WTC11 (cell line): ENCODE measurements around the gene RAB24. TPM values are rescaled to one million over a fixed set of nuclear protein-coding genes. Genes with fewer than 3 reads are reported as not detected.

Source experiments
- ATAC-seq: fragments of 200-7000 bp; cut with Tn5 transposase; 2 replicates; pipeline ENCODE4 v1.10.0; 2021; ENCODE audit warnings: mild to moderate bottlenecking, moderate library complexity
- CTCF ChIA-PET: fragments of 300-600 bp; sonication (Branson Sonifier 250); formaldehyde crosslinking; loops from one replicate; lab custom pipeline; 2021; ENCODE audit warnings: antibody characterized with exemption; lab: Charles Lee
- POLR2A ChIA-PET: fragments of 350-600 bp; sonication (Branson Sonifier 250); formaldehyde crosslinking; loops from one replicate; lab custom pipeline; 2021; ENCODE audit warnings: antibody characterized with exemption; lab: Charles Lee
- DNase-seq: peaks from one replicate; pipeline ENCODE4 v3.0.0; 2021; ENCODE audit warnings: low spot score
- H3K27ac Mint-ChIP-seq: 2 replicates; pipeline ENCODE4 v1.8.0; 2021; ENCODE audit warnings: mixed read lengths
- H3K27me3 Mint-ChIP-seq: 2 replicates; pipeline ENCODE4 v1.8.0; 2021; ENCODE audit warnings: low read depth, mild to moderate bottlenecking, moderate library complexity, mixed read lengths
- H3K36me3 Mint-ChIP-seq: 2 replicates; pipeline ENCODE4 v1.8.0; 2021; ENCODE audit warnings: mixed read lengths
- H3K4me1 Mint-ChIP-seq: 2 replicates; pipeline ENCODE4 v1.8.0; 2022; ENCODE audit warnings: mixed read lengths
- H3K4me3 Mint-ChIP-seq: 2 replicates; pipeline ENCODE4 v1.8.0; 2021; ENCODE audit warnings: mild to moderate bottlenecking, moderate library complexity, mixed read lengths
- H3K9me3 Mint-ChIP-seq: 2 replicates; pipeline ENCODE4 v1.8.0; 2021; ENCODE audit warnings: mixed read lengths
- ATF1 ChIP-seq: sonication (generic); formaldehyde crosslinking; IDR thresholded peaks from 2 replicates; pipeline ENCODE4 v1.8.1; 2023; ENCODE audit warnings: mild to moderate bottlenecking, moderate library complexity, missing genetic modification reagents
- CDX4 ChIP-seq: fragments of 250-450 bp; sonication (Bioruptor Pico); IDR thresholded peaks from 2 replicates; pipeline ENCODE4 v1.9.0; 2021; ENCODE audit warnings: moderate library complexity, mild to moderate bottlenecking, inconsistent platforms, borderline replicate concordance
- E2F4 ChIP-seq: sonication (generic); formaldehyde crosslinking; IDR thresholded peaks from 2 replicates; pipeline ENCODE4 v1.8.1; 2022; ENCODE audit warnings: low read depth, mild to moderate bottlenecking, moderate library complexity, missing genetic modification reagents, borderline replicate concordance
- ELF4 ChIP-seq: sonication (generic); formaldehyde crosslinking; IDR thresholded peaks from 2 replicates; pipeline ENCODE4 v1.8.1; 2022; ENCODE audit warnings: low read depth, mild to moderate bottlenecking, moderate library complexity, missing genetic modification reagents
- EMX1 ChIP-seq: fragments of 250-450 bp; sonication (Bioruptor Pico); IDR thresholded peaks from 2 replicates; pipeline ENCODE4 v1.8.0; 2021; ENCODE audit warnings: mild to moderate bottlenecking
- ESRRA ChIP-seq: sonication (generic); formaldehyde crosslinking; IDR thresholded peaks from 2 replicates; pipeline ENCODE4 v1.8.1; 2022; ENCODE audit warnings: mild to moderate bottlenecking, missing genetic modification reagents, borderline replicate concordance
- FOXJ3 ChIP-seq: sonication (generic); formaldehyde crosslinking; IDR thresholded peaks from 2 replicates; pipeline ENCODE4 v1.9.0; 2021; ENCODE audit warnings: missing genetic modification reagents, mild to moderate bottlenecking, borderline replicate concordance
- FOXK1 ChIP-seq: sonication (generic); formaldehyde crosslinking; IDR thresholded peaks from 2 replicates; pipeline ENCODE4 v1.8.0; 2022; ENCODE audit warnings: mild to moderate bottlenecking, moderate library complexity, missing genetic modification reagents
- IRF2 ChIP-seq: sonication (generic); formaldehyde crosslinking; IDR thresholded peaks from 2 replicates; pipeline ENCODE4 v1.8.0; 2022; ENCODE audit warnings: low read depth, missing genetic modification reagents, borderline replicate concordance
- MXD4 ChIP-seq: fragments of 250-450 bp; sonication (Bioruptor Pico); IDR thresholded peaks from 2 replicates; pipeline ENCODE4 v1.8.0; 2021; ENCODE audit warnings: mild to moderate bottlenecking, moderate library complexity, borderline replicate concordance
- NFATC4 ChIP-seq: fragments of 250-450 bp; sonication (Bioruptor Pico); IDR thresholded peaks from 2 replicates; pipeline ENCODE4 v1.9.0; 2021; ENCODE audit warnings: mild to moderate bottlenecking
- NFE2L1 ChIP-seq: sonication (generic); formaldehyde crosslinking; IDR thresholded peaks from 2 replicates; pipeline ENCODE4 v1.8.1; 2023; ENCODE audit warnings: missing genetic modification reagents
- NR3C1 ChIP-seq: sonication (generic); formaldehyde crosslinking; conservative IDR thresholded peaks from 2 replicates; pipeline ENCODE4 v1.8.1; 2023; ENCODE audit warnings: low read depth, mild to moderate bottlenecking, missing genetic modification reagents
- OVOL2 ChIP-seq: fragments of 250-450 bp; sonication (Bioruptor Pico); IDR thresholded peaks from 2 replicates; pipeline ENCODE4 v1.9.0; 2021; ENCODE audit warnings: mild to moderate bottlenecking, borderline replicate concordance
- PRDM15 ChIP-seq: sonication (generic); formaldehyde crosslinking; IDR thresholded peaks from 2 replicates; pipeline ENCODE4 v1.8.0; 2022; ENCODE audit warnings: missing genetic modification reagents
- PRRX2 ChIP-seq: fragments of 250-450 bp; sonication (Bioruptor Pico); IDR thresholded peaks from 2 replicates; pipeline ENCODE4 v1.8.0; 2021; ENCODE audit warnings: mild to moderate bottlenecking
- SOX15 ChIP-seq: fragments of 250-450 bp; sonication (Bioruptor Pico); IDR thresholded peaks from 2 replicates; pipeline ENCODE4 v1.9.0; 2021; ENCODE audit warnings: mild to moderate bottlenecking
- TEAD4 ChIP-seq: sonication (generic); formaldehyde crosslinking; IDR thresholded peaks from 2 replicates; pipeline ENCODE4 v1.8.0; 2022; ENCODE audit warnings: mild to moderate bottlenecking, missing genetic modification reagents
- ZBTB21 ChIP-seq: sonication (generic); formaldehyde crosslinking; IDR thresholded peaks from 2 replicates; pipeline ENCODE4 v1.8.1; 2023; ENCODE audit warnings: mild to moderate bottlenecking, missing genetic modification reagents, borderline replicate concordance
- ZNF232 ChIP-seq: sonication (generic); formaldehyde crosslinking; IDR thresholded peaks from 2 replicates; pipeline ENCODE4 v1.8.0; 2022; ENCODE audit warnings: mild to moderate bottlenecking, missing genetic modification reagents
- ZNF396 ChIP-seq: fragments of 250-450 bp; sonication (Bioruptor Pico); IDR thresholded peaks from 2 replicates; pipeline ENCODE4 v1.8.0; 2021; ENCODE audit warnings: mild to moderate bottlenecking, moderate library complexity, borderline replicate concordance
- ZNF671 ChIP-seq: fragments of 250-450 bp; sonication (Bioruptor Pico); IDR thresholded peaks from 2 replicates; pipeline ENCODE4 v1.8.0; 2021; ENCODE audit warnings: mild to moderate bottlenecking
- ZSCAN18 ChIP-seq: fragments of 250-450 bp; sonication (Bioruptor Pico); IDR thresholded peaks from 2 replicates; pipeline ENCODE4 v2.1.2; 2022; ENCODE audit warnings: mild to moderate bottlenecking, moderate library complexity
- total RNA-seq: library from RNA; stranded (reverse); gene quantifications from 3 replicates; pipeline ENCODE4 v1.2.3, GENCODE V29; 2021
- TF ChIP-seq, protein P1 (sequence below): sonication (generic); formaldehyde crosslinking; IDR thresholded peaks from 2 replicates; pipeline ENCODE4 v1.8.0; 2022; ENCODE audit warnings: mild to moderate bottlenecking, missing genetic modification reagents

RAB24 gene
- total RNA-seq, 1 experiment from 2014 or later, result 37.0 TPM

DNA sequence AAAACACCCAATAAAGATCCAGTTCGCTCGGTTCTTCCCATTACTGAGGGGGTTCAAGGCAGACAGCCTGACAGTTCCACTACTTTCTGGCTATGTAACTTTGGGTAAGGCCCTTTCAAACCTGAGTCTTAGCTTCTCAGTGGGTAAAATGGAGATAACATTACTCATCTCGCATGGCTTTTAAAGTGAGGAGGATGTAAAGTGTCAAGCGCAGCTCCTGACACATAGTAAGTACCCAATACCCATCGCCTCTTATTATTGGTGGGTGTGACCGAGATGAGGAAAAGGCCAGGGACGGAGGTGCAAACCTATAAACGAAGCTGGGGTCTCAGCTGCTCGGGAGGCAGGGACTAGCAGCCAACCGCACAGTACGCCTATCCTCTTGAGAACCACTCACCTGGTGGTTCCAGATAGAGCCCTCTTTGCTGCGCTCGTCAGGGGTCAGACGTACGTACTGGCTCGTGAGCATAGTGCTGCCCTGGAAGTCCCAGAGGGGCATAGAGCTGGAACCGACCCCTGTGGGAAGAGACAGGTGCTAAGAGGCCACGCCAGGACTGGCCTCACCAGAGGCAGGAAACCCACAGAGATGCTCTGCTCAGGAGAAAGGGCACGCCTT lies 47.4 kb upstream of the RAB24 start:
- no peak for ATAC-seq

DNA sequence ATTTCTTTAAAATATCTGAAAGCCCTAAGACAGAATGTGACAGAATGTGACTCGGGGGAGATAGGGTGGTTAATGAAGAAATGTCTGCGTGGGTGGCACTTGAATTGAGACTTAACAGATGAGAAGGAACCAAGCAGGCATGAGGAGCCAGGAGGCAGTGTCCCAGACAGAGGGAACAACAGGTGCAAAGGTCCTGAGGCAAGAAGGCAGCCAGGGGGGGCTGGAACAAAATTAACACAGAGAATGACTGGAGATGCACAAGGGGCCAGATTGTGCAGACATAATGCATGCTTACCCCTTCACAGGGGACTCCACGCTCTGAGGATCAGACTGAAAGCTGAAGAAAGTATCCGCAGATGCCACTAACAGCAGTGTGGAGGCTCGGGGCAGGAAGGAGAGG lies 46.2 kb upstream of the RAB24 start:
- POLR2A ChIA-PET, result no interaction called here

More for the DNA sequence above, 47.4 kb upstream of the RAB24 start:
- POLR2A ChIA-PET, result interaction anchor here (1.2 to 2.1 kb wide), 3 partner anchors 14 to 105 kb away, joined by 4 to 8 read pairs (median 6); no protein-coding TSS in a partner anchor
- TF ChIP-seq ESRRA (CRISPR knock-in tag) (no peak), ZBTB21 (no peak), MXD4 (CRISPR knock-in tag) (no peak), ZSCAN18 (CRISPR knock-in tag) (no peak), ZNF396 (CRISPR knock-in tag) (no peak), IRF2 (CRISPR knock-in tag) (no peak), PRDM15 (no peak), ATF1 (CRISPR knock-in tag) (no peak), NR3C1 (CRISPR knock-in tag) (no peak), TEAD4 (no peak), ZNF671 (CRISPR knock-in tag) (no peak), ELF4 (no peak), OVOL2 (CRISPR knock-in tag) (no peak), SOX15 (CRISPR knock-in tag) (no peak), FOXK1 (CRISPR knock-in tag) (no peak), NFE2L1 (CRISPR knock-in tag) (no peak), PRRX2 (CRISPR knock-in tag) (no peak), FOXJ3 (CRISPR knock-in tag) (no peak), E2F4 (CRISPR knock-in tag) (no peak)
- TF ChIP-seq, all 79 proteins: peak for 0
- H3K4me3 Mint-ChIP-seq, result peak overlapping the region; percentile 98
- peak overlapping the region; percentile 100 for H3K27ac Mint-ChIP-seq
- peaks cover 18% of the 10 kb centered on the region for H3K36me3 Mint-ChIP-seq
- peaks cover 14% of the 10 kb centered on the region for H3K9me3 Mint-ChIP-seq
- CTCF ChIA-PET, result interaction anchor here (0.8 to 4.7 kb wide), 8 partner anchors 9 to 104 kb away, joined by 3 to 51 read pairs (median 6); no protein-coding TSS in a partner anchor
- peaks cover 23% of the 10 kb centered on the region for H3K27me3 Mint-ChIP-seq
- peaks cover 32% of the 10 kb centered on the region for H3K4me1 Mint-ChIP-seq
- DNase-seq, result no peak

More for the DNA sequence above, 46.2 kb upstream of the RAB24 start:
- CTCF ChIA-PET, result interaction anchor here (1.7 to 4.7 kb wide), 2 partner anchors 11 to 40 kb away, joined by 4 to 25 read pairs; no protein-coding TSS in a partner anchor
- peak overlapping the region; percentile 98 for H3K4me3 Mint-ChIP-seq
- TF ChIP-seq, protein P1, sequence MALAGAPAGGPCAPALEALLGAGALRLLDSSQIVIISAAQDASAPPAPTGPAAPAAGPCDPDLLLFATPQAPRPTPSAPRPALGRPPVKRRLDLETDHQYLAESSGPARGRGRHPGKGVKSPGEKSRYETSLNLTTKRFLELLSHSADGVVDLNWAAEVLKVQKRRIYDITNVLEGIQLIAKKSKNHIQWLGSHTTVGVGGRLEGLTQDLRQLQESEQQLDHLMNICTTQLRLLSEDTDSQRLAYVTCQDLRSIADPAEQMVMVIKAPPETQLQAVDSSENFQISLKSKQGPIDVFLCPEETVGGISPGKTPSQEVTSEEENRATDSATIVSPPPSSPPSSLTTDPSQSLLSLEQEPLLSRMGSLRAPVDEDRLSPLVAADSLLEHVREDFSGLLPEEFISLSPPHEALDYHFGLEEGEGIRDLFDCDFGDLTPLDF (CRISPR knock-in tag), result no peak
- TF ChIP-seq NFATC4 (CRISPR knock-in tag) (no peak), CDX4 (no peak), EMX1 (CRISPR knock-in tag) (no peak), ZNF232 (CRISPR knock-in tag) (no peak), FOXK1 (CRISPR knock-in tag) (no peak), ESRRA (CRISPR knock-in tag) (no peak)
- H3K36me3 Mint-ChIP-seq, result peaks cover 18% of the 10 kb centered on the region
- no peak for ATAC-seq
- peaks cover 2% of the 10 kb centered on the region; the same call in 1 of the 2 replicates for H3K9me3 Mint-ChIP-seq
- DNase-seq, result no peak
- H3K27me3 Mint-ChIP-seq, result peaks cover 12% of the 10 kb centered on the region
- peaks cover 32% of the 10 kb centered on the region for H3K4me1 Mint-ChIP-seq
- peak overlapping the region; percentile 11; the same call in 1 of the 2 replicates for H3K27ac Mint-ChIP-seq
